ENCODE measurements around the gene AOPEP.

The AOPEP gene

GRCh38 chr9:94726495-94727191 is at the start of gene AOPEP:
Gene AOPEP (plus strand): TSS chr9:94726699. CDS start chr9:94759784, 33,085 bp downstream.
- in situ Hi-C loops (cut with MboI; ENCODE audit: low sequenced_read_pairs), result no loop called here

GRCh38 chr9:94677929-94678328 is 48.6 kb upstream of the AOPEP start:
- in situ Hi-C loops (cut with MboI; ENCODE audit: low sequenced_read_pairs), result no loop called here

GRCh38 chr9:94679587-94679986 is 46.9 kb upstream of the AOPEP start:
- in situ Hi-C loops (cut with MboI; ENCODE audit: low sequenced_read_pairs), result no loop called here

GRCh38 chr9:94680020-94680419 is 46.5 kb upstream of the AOPEP start:
- in situ Hi-C loops (cut with MboI; ENCODE audit: low sequenced_read_pairs), result loop anchor here (10.0 kb wide), 1 partner anchor 455 kb away; no protein-coding TSS in a partner anchor

- in situ Hi-C loops (cut with MboI; ENCODE audit: low sequenced_read_pairs), result loop anchor here (10.0 kb wide), 1 partner anchor 454 kb away; no protein-coding TSS in a partner anchor
These were observed 45.9 kb upstream of the AOPEP start for GRCh38 chr9:94680621-94681020.

- in situ Hi-C loops (cut with MboI; ENCODE audit: low sequenced_read_pairs), result loop anchor here (10.0 kb wide), 1 partner anchor 453 kb away; no protein-coding TSS in a partner anchor
These were observed 45.0 kb upstream of the AOPEP start for GRCh38 chr9:94681508-94681907.

GRCh38 chr9:94685359-94685758 is 41.1 kb upstream of the AOPEP start:
- in situ Hi-C loops (cut with MboI; ENCODE audit: low sequenced_read_pairs), result loop anchor here (10.0 kb wide), 1 partner anchor 449 kb away; no protein-coding TSS in a partner anchor

GRCh38 chr9:94687451-94687850 is 39.0 kb upstream of the AOPEP start:
- in situ Hi-C loops (cut with MboI; ENCODE audit: low sequenced_read_pairs), result loop anchor here (10.0 kb wide), 1 partner anchor 447 kb away; no protein-coding TSS in a partner anchor

GRCh38 chr9:94690344-94690743 is 36.2 kb upstream of the AOPEP start:
- in situ Hi-C loops (cut with MboI; ENCODE audit: low sequenced_read_pairs), result no loop called here

- in situ Hi-C loops (cut with MboI; ENCODE audit: low sequenced_read_pairs), result no loop called here
These were observed 33.9 kb upstream of the AOPEP start for GRCh38 chr9:94692601-94693000.

GRCh38 chr9:94693485-94694204 is 32.9 kb upstream of the AOPEP start:
- in situ Hi-C loops (cut with MboI; ENCODE audit: low sequenced_read_pairs), result no loop called here

GRCh38 chr9:94696545-94696944 is 30.0 kb upstream of the AOPEP start:
- in situ Hi-C loops (cut with MboI; ENCODE audit: low sequenced_read_pairs), result no loop called here

GRCh38 chr9:94697972-94698581 is 28.4 kb upstream of the AOPEP start:
- in situ Hi-C loops (cut with MboI; ENCODE audit: low sequenced_read_pairs), result no loop called here

GRCh38 chr9:94699715-94700373 is 26.7 kb upstream of the AOPEP start:
- in situ Hi-C loops (cut with MboI; ENCODE audit: low sequenced_read_pairs), result no loop called here

- in situ Hi-C loops (cut with MboI; ENCODE audit: low sequenced_read_pairs), result no loop called here
These were observed 26.1 kb upstream of the AOPEP start for GRCh38 chr9:94700445-94700844.

- in situ Hi-C loops (cut with MboI; ENCODE audit: low sequenced_read_pairs), result no loop called here
These were observed 22.9 kb upstream of the AOPEP start for GRCh38 chr9:94703488-94704140.

GRCh38 chr9:94705162-94705702 is 21.3 kb upstream of the AOPEP start:
- in situ Hi-C loops (cut with MboI; ENCODE audit: low sequenced_read_pairs), result no loop called here

- in situ Hi-C loops (cut with MboI; ENCODE audit: low sequenced_read_pairs), result no loop called here
These were observed 19.6 kb upstream of the AOPEP start for GRCh38 chr9:94706922-94707321.

- in situ Hi-C loops (cut with MboI; ENCODE audit: low sequenced_read_pairs), result no loop called here
These were observed 12.9 kb upstream of the AOPEP start for GRCh38 chr9:94713436-94714215.

GRCh38 chr9:94714494-94714893 is 12.0 kb upstream of the AOPEP start:
- in situ Hi-C loops (cut with MboI; ENCODE audit: low sequenced_read_pairs), result no loop called here

Data from HL-60/S4 treated with phorbol 12-myristate 13-acetate at 8.2 ng/mL for 4 days and 3 days (cell line).